ENCODE measurements around the gene ZCCHC7.

- TF ChIP-seq REST (IDR thresholded peaks at IDR 0.05) (no peak), PHF8 (IDR thresholded peaks at IDR 0.05; ENCODE audit: borderline replicate concordance, low read depth) (no peak), POLR2A (IDR thresholded peaks at IDR 0.05; ENCODE audit: low read length) (no peak), CHD4 (IDR thresholded peaks at IDR 0.05; ENCODE audit: borderline replicate concordance) (no peak)
- TF ChIP-seq, protein P1, sequence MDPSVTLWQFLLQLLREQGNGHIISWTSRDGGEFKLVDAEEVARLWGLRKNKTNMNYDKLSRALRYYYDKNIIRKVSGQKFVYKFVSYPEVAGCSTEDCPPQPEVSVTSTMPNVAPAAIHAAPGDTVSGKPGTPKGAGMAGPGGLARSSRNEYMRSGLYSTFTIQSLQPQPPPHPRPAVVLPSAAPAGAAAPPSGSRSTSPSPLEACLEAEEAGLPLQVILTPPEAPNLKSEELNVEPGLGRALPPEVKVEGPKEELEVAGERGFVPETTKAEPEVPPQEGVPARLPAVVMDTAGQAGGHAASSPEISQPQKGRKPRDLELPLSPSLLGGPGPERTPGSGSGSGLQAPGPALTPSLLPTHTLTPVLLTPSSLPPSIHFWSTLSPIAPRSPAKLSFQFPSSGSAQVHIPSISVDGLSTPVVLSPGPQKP (IDR thresholded peaks at IDR 0.05; ENCODE audit: low read depth, low read length), result no peak
- TF ChIP-seq, protein P2, sequence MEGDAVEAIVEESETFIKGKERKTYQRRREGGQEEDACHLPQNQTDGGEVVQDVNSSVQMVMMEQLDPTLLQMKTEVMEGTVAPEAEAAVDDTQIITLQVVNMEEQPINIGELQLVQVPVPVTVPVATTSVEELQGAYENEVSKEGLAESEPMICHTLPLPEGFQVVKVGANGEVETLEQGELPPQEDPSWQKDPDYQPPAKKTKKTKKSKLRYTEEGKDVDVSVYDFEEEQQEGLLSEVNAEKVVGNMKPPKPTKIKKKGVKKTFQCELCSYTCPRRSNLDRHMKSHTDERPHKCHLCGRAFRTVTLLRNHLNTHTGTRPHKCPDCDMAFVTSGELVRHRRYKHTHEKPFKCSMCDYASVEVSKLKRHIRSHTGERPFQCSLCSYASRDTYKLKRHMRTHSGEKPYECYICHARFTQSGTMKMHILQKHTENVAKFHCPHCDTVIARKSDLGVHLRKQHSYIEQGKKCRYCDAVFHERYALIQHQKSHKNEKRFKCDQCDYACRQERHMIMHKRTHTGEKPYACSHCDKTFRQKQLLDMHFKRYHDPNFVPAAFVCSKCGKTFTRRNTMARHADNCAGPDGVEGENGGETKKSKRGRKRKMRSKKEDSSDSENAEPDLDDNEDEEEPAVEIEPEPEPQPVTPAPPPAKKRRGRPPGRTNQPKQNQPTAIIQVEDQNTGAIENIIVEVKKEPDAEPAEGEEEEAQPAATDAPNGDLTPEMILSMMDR (IDR thresholded peaks at IDR 0.05), result no peak
- TF ChIP-seq, protein P3, sequence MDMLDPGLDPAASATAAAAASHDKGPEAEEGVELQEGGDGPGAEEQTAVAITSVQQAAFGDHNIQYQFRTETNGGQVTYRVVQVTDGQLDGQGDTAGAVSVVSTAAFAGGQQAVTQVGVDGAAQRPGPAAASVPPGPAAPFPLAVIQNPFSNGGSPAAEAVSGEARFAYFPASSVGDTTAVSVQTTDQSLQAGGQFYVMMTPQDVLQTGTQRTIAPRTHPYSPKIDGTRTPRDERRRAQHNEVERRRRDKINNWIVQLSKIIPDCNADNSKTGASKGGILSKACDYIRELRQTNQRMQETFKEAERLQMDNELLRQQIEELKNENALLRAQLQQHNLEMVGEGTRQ (IDR thresholded peaks at IDR 0.05), result no peak
Observed at GRCh38 chr9:37151812-37152211, 31.4 kb downstream of the ZCCHC7 start.
